SK-N-SH treated with all-trans-retinoic acid at 6 μM for 48 hours (cell line): ENCODE data around the gene ZNF710.

ENCODE experiments used
- ATAC-seq: fragments of 200-7000 bp; cut with Tn5 transposase; 3 replicates; pipeline ENCODE4 v1.9.1; 2020; ENCODE audit warnings: mild to moderate bottlenecking, moderate library complexity
- BACH2 ChIP-seq: fragments of 250-450 bp; sonication (Bioruptor Pico); IDR thresholded peaks from 2 replicates; pipeline ENCODE4 v1.9.0; 2021; ENCODE audit warnings: mild to moderate bottlenecking, borderline replicate concordance
- CREB5 ChIP-seq: fragments of 250-450 bp; sonication (Bioruptor Pico); IDR thresholded peaks from 2 replicates; pipeline ENCODE4 v1.5.1; 2020; ENCODE audit warnings: low read depth, mild to moderate bottlenecking, moderate library complexity
- ESRRG ChIP-seq: fragments of 250-450 bp; sonication (Bioruptor Pico); IDR thresholded peaks from 2 replicates; pipeline ENCODE4 v1.6.1; 2021; ENCODE audit warnings: mild to moderate bottlenecking
- GLIS3 ChIP-seq: fragments of 250-450 bp; sonication (Bioruptor Pico); IDR thresholded peaks from 2 replicates; pipeline ENCODE4 v1.5.0; 2020; ENCODE audit warnings: mild to moderate bottlenecking, moderate library complexity
- ISL1 ChIP-seq: fragments of 250-450 bp; sonication (Bioruptor Pico); IDR thresholded peaks from 2 replicates; pipeline ENCODE4 v2.1.2; 2022; ENCODE audit warnings: mild to moderate bottlenecking, moderate library complexity
- POU6F1 ChIP-seq: fragments of 250-450 bp; sonication (Bioruptor Pico); IDR thresholded peaks from 2 replicates; pipeline ENCODE4 v1.8.0; 2021; ENCODE audit warnings: low read depth, mild to moderate bottlenecking, moderate library complexity, borderline replicate concordance
- PPARA ChIP-seq: fragments of 250-450 bp; sonication (Bioruptor Pico); IDR thresholded peaks from 2 replicates; pipeline ENCODE4 v1.5.0; 2020; ENCODE audit warnings: mild to moderate bottlenecking, borderline replicate concordance
- RARB ChIP-seq: fragments of 250-450 bp; sonication (Bioruptor Pico); IDR thresholded peaks from 2 replicates; pipeline ENCODE4 v1.8.0; 2021; ENCODE audit warnings: mild to moderate bottlenecking, moderate library complexity
- SNAI2 ChIP-seq: fragments of 250-450 bp; sonication (Bioruptor Pico); IDR thresholded peaks from 2 replicates; pipeline ENCODE4 v1.5.0; 2020; ENCODE audit warnings: mild to moderate bottlenecking, moderate library complexity
- TCF4 ChIP-seq: fragments of 250-450 bp; sonication (Bioruptor Pico); IDR thresholded peaks from 2 replicates; pipeline ENCODE4 v1.8.0; 2021; ENCODE audit warnings: mild to moderate bottlenecking, moderate library complexity, borderline replicate concordance
- TOX ChIP-seq: fragments of 250-450 bp; sonication (Bioruptor Pico); IDR thresholded peaks from 2 replicates; pipeline ENCODE4 v1.8.0; 2021; ENCODE audit warnings: mild to moderate bottlenecking, moderate library complexity, borderline replicate concordance
- ZFP3 ChIP-seq: fragments of 250-450 bp; sonication (Bioruptor Pico); IDR thresholded peaks from 2 replicates; pipeline ENCODE4 v1.5.0; 2020; ENCODE audit warnings: mild to moderate bottlenecking, moderate library complexity
- ZFP30 ChIP-seq: fragments of 450-650 bp; formaldehyde crosslinking; IDR thresholded peaks from 2 replicates; pipeline ENCODE4 v1.5.0; 2022; ENCODE audit warnings: mild to moderate bottlenecking, moderate library complexity
- ZNF565 ChIP-seq: fragments of 450-650 bp; formaldehyde crosslinking; conservative IDR thresholded peaks from 2 replicates; pipeline ENCODE4 v1.5.0; 2020; ENCODE audit warnings: low read depth, mild to moderate bottlenecking, moderate library complexity
- ZNF8 ChIP-seq: fragments of 450-650 bp; formaldehyde crosslinking; IDR thresholded peaks from 2 replicates; pipeline ENCODE4 v1.5.0; 2020; ENCODE audit warnings: mild to moderate bottlenecking, moderate library complexity
- TF ChIP-seq, protein P1 (sequence below): fragments of 250-450 bp; sonication (Bioruptor Pico); IDR thresholded peaks from 2 replicates; pipeline ENCODE4 v1.8.0; 2020; ENCODE audit warnings: mild to moderate bottlenecking, moderate library complexity, borderline replicate concordance
- TF ChIP-seq, protein P2 (sequence below): fragments of 250-450 bp; sonication (Bioruptor Pico); IDR thresholded peaks from 2 replicates; pipeline ENCODE4 v1.5.1; 2021; ENCODE audit warnings: mild to moderate bottlenecking, moderate library complexity
- TF ChIP-seq, protein P3 (sequence below): fragments of 250-450 bp; sonication (Bioruptor Pico); IDR thresholded peaks from 2 replicates; pipeline ENCODE4 v1.5.0; 2020; ENCODE audit warnings: mild to moderate bottlenecking, moderate library complexity

ZNF710 gene

GRCh38 chr15:90074023-90074422 lies 72.9 kb downstream of the ZNF710 start:
- TF ChIP-seq TCF4 (CRISPR knock-in tag): no peak
- no peak for TF ChIP-seq POU6F1 (CRISPR knock-in tag)
- no peak for TF ChIP-seq ESRRG (CRISPR knock-in tag)
- TF ChIP-seq BACH2 (CRISPR knock-in tag): no peak
- TF ChIP-seq ZFP30: no peak
- TF ChIP-seq, protein P1, sequence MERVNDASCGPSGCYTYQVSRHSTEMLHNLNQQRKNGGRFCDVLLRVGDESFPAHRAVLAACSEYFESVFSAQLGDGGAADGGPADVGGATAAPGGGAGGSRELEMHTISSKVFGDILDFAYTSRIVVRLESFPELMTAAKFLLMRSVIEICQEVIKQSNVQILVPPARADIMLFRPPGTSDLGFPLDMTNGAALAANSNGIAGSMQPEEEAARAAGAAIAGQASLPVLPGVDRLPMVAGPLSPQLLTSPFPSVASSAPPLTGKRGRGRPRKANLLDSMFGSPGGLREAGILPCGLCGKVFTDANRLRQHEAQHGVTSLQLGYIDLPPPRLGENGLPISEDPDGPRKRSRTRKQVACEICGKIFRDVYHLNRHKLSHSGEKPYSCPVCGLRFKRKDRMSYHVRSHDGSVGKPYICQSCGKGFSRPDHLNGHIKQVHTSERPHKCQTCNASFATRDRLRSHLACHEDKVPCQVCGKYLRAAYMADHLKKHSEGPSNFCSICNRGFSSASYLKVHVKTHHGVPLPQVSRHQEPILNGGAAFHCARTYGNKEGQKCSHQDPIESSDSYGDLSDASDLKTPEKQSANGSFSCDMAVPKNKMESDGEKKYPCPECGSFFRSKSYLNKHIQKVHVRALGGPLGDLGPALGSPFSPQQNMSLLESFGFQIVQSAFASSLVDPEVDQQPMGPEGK (CRISPR knock-in tag): no peak
- no peak for TF ChIP-seq GLIS3
- no peak for TF ChIP-seq ZFP3 (CRISPR knock-in tag)
- no peak for TF ChIP-seq PPARA (CRISPR knock-in tag)
- TF ChIP-seq, protein P2, sequence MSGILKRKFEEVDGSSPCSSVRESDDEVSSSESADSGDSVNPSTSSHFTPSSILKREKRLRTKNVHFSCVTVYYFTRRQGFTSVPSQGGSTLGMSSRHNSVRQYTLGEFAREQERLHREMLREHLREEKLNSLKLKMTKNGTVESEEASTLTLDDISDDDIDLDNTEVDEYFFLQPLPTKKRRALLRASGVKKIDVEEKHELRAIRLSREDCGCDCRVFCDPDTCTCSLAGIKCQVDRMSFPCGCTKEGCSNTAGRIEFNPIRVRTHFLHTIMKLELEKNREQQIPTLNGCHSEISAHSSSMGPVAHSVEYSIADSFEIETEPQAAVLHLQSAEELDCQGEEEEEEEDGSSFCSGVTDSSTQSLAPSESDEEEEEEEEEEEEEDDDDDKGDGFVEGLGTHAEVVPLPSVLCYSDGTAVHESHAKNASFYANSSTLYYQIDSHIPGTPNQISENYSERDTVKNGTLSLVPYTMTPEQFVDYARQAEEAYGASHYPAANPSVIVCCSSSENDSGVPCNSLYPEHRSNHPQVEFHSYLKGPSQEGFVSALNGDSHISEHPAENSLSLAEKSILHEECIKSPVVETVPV (CRISPR knock-in tag): no peak
- no peak for TF ChIP-seq ZNF565 (CRISPR knock-in tag)
- no peak for TF ChIP-seq RARB (CRISPR knock-in tag)
- no peak for TF ChIP-seq TOX (CRISPR knock-in tag)
- no peak for TF ChIP-seq SNAI2 (CRISPR knock-in tag)
- TF ChIP-seq, protein P3, sequence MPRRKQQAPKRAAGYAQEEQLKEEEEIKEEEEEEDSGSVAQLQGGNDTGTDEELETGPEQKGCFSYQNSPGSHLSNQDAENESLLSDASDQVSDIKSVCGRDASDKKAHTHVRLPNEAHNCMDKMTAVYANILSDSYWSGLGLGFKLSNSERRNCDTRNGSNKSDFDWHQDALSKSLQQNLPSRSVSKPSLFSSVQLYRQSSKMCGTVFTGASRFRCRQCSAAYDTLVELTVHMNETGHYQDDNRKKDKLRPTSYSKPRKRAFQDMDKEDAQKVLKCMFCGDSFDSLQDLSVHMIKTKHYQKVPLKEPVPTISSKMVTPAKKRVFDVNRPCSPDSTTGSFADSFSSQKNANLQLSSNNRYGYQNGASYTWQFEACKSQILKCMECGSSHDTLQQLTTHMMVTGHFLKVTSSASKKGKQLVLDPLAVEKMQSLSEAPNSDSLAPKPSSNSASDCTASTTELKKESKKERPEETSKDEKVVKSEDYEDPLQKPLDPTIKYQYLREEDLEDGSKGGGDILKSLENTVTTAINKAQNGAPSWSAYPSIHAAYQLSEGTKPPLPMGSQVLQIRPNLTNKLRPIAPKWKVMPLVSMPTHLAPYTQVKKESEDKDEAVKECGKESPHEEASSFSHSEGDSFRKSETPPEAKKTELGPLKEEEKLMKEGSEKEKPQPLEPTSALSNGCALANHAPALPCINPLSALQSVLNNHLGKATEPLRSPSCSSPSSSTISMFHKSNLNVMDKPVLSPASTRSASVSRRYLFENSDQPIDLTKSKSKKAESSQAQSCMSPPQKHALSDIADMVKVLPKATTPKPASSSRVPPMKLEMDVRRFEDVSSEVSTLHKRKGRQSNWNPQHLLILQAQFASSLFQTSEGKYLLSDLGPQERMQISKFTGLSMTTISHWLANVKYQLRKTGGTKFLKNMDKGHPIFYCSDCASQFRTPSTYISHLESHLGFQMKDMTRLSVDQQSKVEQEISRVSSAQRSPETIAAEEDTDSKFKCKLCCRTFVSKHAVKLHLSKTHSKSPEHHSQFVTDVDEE (CRISPR knock-in tag): no peak
- no peak for TF ChIP-seq ZNF8 (CRISPR knock-in tag)
- no peak for ATAC-seq

- no peak for ATAC-seq
- TF ChIP-seq POU6F1 (CRISPR knock-in tag): no peak
- TF ChIP-seq, protein P2 (CRISPR knock-in tag): no peak
- TF ChIP-seq ZFP30: no peak
- no peak for TF ChIP-seq ISL1 (CRISPR knock-in tag)
- TF ChIP-seq SNAI2 (CRISPR knock-in tag): no peak
- no peak for TF ChIP-seq CREB5 (CRISPR knock-in tag)
- no peak for TF ChIP-seq GLIS3
Measured at GRCh38 chr15:90074916-90075315, 73.8 kb downstream of the ZNF710 start.
